ENCODE results near the gene PRELID1.

Gene PRELID1

GRCh38 chr5:177334781-177335700, 31.4 kb downstream of the PRELID1 start:
- H3K4me1 Mint-ChIP-seq: no peaks in the 10 kb centered on the region
- no peak overlapping the region for H3K4me3 Mint-ChIP-seq
- H3K9me3 Mint-ChIP-seq: no peaks in the 10 kb centered on the region
- TF ChIP-seq CTCF (IDR thresholded peaks at IDR 0.05; ENCODE audit: unreplicated experiment in 3 of 3): no peak
- no peaks in the 10 kb centered on the region for H3K27me3 Mint-ChIP-seq (ENCODE audit: low read depth)
- H3K27ac Mint-ChIP-seq: no peak overlapping the region
- H3K36me3 Mint-ChIP-seq (ENCODE audit: low read depth): peaks cover 39% of the 10 kb centered on the region

- Mint-ChIP-seq H3K9me3 (no peaks in the 10 kb centered on the region), H3K4me3 (no peak overlapping the region), H3K27me3 (ENCODE audit: low read depth) (no peaks in the 10 kb centered on the region), H3K36me3 (ENCODE audit: low read depth) (peaks cover 37% of the 10 kb centered on the region), H3K4me1 (no peaks in the 10 kb centered on the region), H3K27ac (no peak overlapping the region)
- TF ChIP-seq CTCF (IDR thresholded peaks at IDR 0.05; ENCODE audit: unreplicated experiment in 3 of 3): no peak
Observed at GRCh38 chr5:177335701-177336065, 32.1 kb downstream of the PRELID1 start.

- H3K27me3 Mint-ChIP-seq (ENCODE audit: low read depth): no peaks in the 10 kb centered on the region
- H3K36me3 Mint-ChIP-seq (ENCODE audit: low read depth): peaks cover 35% of the 10 kb centered on the region
- no peaks in the 10 kb centered on the region for H3K9me3 Mint-ChIP-seq
- H3K4me1 Mint-ChIP-seq: no peaks in the 10 kb centered on the region
- peak in 1 of 3 experiments; percentile 13 for TF ChIP-seq CTCF (IDR thresholded peaks at IDR 0.05; ENCODE audit: unreplicated experiment in 3 of 3)
- H3K4me3 Mint-ChIP-seq: no peak overlapping the region
- no peak overlapping the region for H3K27ac Mint-ChIP-seq
Observed at GRCh38 chr5:177336112-177336511, 32.5 kb downstream of the PRELID1 start.

DNA sequence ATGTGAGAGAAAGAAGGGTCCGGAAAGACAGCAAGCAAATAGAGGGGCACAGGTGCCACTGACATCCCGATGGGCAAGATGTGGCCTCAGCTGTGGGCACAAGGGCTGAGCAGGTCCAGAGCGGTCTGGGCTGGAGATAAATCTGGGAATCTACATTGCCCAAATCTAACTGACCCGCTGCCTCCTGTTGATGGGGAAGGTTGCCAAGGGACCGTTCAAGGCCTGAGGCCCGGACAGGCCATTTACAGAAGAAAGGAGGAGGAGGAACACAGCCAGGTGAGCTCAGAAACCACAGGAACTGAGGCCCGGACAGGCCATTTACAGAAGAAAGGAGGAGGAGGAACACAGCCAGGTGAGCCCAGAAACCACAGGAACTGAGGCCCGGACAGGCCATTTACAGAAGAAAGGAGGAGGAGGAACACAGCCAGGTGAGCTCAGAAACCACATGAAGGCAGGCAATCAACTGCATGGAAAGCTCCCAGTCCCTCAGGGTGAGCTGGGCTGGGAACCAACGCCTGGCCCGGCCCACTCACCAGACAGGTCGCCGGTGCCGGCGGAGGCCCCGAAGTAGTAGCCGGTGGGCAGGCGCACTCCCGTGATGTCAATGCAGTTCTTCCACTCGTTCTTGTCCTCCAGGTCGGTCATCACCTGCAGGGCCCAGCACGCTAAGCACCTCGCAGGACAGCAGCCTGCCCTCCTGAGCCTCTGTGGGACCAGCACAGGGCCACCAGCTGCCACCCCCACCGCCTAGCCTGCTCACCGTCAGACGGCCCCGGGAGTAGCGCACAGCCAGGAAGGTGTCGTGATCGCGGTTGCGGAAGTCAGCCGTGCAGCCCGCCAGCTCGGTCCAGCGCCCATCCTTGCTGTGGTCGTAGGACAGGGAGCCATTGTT, 33.2 kb downstream of the PRELID1 start:
- H3K4me3 Mint-ChIP-seq: no peak overlapping the region
- H3K9me3 Mint-ChIP-seq: no peaks in the 10 kb centered on the region
- no peaks in the 10 kb centered on the region for H3K27me3 Mint-ChIP-seq (ENCODE audit: low read depth)
- H3K36me3 Mint-ChIP-seq (ENCODE audit: low read depth): peaks cover 42% of the 10 kb centered on the region
- no peak for TF ChIP-seq CTCF (IDR thresholded peaks at IDR 0.05; ENCODE audit: unreplicated experiment in 3 of 3)
- H3K27ac Mint-ChIP-seq: no peak overlapping the region
- H3K4me1 Mint-ChIP-seq: no peaks in the 10 kb centered on the region

GRCh38 chr5:177338251-177339106, 34.9 kb downstream of the PRELID1 start:
- peaks cover 44% of the 10 kb centered on the region for H3K36me3 Mint-ChIP-seq (ENCODE audit: low read depth)
- no peaks in the 10 kb centered on the region for H3K27me3 Mint-ChIP-seq (ENCODE audit: low read depth)
- TF ChIP-seq CTCF (IDR thresholded peaks at IDR 0.05; ENCODE audit: unreplicated experiment in 3 of 3): no peak
- H3K27ac Mint-ChIP-seq: no peak overlapping the region
- H3K4me3 Mint-ChIP-seq: no peak overlapping the region
- H3K9me3 Mint-ChIP-seq: no peaks in the 10 kb centered on the region
- no peaks in the 10 kb centered on the region for H3K4me1 Mint-ChIP-seq
